ENCODE measurements around the gene UNC119. TPM values are rescaled to one million over a fixed set of nuclear protein-coding genes. Genes with fewer than 3 reads are reported as not detected.
"Not testable (repeated sequence)": the region's sequence is repeated elsewhere in the genome, so short reads cannot be mapped to it uniquely, and the experiment has no call there.

Gene UNC119
- total RNA-seq = 74.8 and 222 TPM in 2 replicates
- 48.5 TPM for polyA plus RNA-seq (2012)

GRCh38 chr17:28552176-28552999 is at the start of gene UNC119:
Gene UNC119, minus strand, starts transcription at chr17:28552624. Its CDS starts 67 bp downstream, at chr17:28552557.
- DNase-seq (ENCODE audit: low read depth) = peak; percentile 81

GRCh38 chr17:28599311-28600184 is 47.1 kb upstream of the UNC119 start:
- peak; percentile 68 for DNase-seq (ENCODE audit: low read depth)

DNA sequence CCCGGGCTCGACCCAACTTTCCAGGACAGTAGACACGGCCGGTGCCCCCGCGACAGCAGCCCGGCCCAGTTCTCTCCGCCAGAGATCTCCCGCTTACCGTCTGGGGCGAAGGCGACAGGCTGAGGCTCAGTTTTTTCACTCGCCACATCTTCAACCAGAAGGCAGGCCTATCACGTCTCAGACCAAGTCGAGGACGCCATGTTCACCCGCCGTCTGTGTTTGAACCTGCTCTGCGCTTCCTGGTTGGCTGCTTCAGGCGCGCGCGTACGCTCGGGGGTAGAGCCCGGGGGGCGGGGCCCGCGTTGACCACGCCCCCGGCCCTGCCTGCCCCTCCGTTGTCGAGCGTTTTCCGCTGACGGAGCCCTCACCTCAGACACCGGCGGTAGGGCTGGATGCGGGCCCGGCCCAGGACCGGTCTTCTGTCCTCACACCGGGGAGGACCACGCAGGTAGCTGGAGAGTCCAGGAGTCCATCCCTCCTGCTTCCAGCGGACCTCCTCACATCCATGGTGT is 46.4 kb upstream of the UNC119 start, which contains the start of gene SPAG5:
Gene SPAG5, minus strand, starts transcription at position 227 of the 512 bp plus-strand sequence. Its CDS starts 79 bp downstream, at position 148.
- peak; percentile 90 for DNase-seq (ENCODE audit: low read depth)

DNA sequence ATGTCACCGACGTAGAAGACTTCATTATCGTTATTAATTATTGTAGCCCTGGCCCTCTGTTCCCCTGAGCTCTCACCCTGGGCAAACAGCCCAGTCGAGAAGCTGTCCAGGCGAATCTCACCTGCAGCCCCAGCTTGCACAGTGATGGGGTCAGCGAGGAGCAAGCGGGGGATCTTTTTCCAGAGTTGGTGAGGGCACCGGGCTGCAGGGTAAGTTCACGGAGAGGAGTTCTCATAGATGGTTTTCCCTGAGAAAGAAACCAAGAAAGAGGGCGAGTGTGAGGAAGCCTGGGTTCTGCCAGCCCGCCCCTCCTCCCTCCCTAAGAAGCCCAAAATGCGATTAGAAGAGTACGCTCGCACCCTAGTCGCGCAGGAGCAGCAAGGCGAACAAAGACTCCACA is 46.0 kb upstream of the UNC119 start:
- DNase-seq (ENCODE audit: low read depth) = no peak

GRCh38 chr17:28597606-28598383 is 45.4 kb upstream of the UNC119 start:
- no peak for DNase-seq (ENCODE audit: low read depth)

- no peak for DNase-seq (ENCODE audit: low read depth)
Observed at GRCh38 chr17:28592260-28592659, 39.8 kb upstream of the UNC119 start.

DNA sequence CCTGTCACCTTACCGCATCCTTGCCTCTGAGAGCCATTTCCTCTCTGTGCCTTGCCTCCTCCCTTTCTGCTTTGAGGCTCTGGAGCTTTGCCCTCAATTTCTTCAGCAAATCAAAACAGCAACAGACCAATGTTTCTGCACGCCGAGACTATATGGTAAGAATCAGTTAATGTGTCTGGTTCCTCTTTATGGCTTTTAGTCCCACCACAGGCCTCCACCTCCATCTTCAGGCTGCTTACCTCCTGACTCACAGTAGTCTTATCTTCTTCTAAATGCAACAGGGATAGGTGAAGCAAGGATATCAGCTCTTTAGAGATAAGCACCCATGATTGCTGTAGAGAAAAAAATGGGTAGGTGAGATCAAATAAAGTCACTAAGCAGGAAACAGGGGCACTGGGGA is 33.4 kb upstream of the UNC119 start:
- no peak for DNase-seq (ENCODE audit: low read depth)

- peak; percentile 35 for DNase-seq (ENCODE audit: low read depth)
Observed at GRCh38 chr17:28584434-28584833, 32.0 kb upstream of the UNC119 start.

GRCh38 chr17:28582513-28582912 is 30.1 kb upstream of the UNC119 start:
- DNase-seq (ENCODE audit: low read depth) = no peak

DNA sequence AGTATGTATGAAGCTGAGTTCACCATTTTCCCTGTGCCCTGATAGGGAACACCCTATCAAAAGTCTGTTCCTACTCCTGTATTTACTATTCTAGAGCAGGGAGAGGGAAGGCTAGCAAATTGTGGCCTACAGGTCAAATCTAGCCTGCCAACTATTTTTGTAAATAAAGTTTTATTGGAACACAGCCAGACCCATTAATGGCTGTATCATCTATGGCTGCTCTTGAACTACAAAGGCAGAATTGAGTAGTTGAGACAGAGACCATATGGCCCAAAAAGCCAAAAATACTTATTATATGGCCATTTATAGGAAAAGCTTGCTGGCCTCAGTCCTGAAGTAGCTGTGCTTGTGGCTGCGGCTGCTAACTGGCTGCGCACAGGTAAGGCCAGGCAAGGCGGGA is 28.5 kb upstream of the UNC119 start:
- no peak for DNase-seq (ENCODE audit: low read depth)

- DNase-seq (ENCODE audit: low read depth) = no peak
Observed at GRCh38 chr17:28579526-28579925, 27.1 kb upstream of the UNC119 start.

DNA sequence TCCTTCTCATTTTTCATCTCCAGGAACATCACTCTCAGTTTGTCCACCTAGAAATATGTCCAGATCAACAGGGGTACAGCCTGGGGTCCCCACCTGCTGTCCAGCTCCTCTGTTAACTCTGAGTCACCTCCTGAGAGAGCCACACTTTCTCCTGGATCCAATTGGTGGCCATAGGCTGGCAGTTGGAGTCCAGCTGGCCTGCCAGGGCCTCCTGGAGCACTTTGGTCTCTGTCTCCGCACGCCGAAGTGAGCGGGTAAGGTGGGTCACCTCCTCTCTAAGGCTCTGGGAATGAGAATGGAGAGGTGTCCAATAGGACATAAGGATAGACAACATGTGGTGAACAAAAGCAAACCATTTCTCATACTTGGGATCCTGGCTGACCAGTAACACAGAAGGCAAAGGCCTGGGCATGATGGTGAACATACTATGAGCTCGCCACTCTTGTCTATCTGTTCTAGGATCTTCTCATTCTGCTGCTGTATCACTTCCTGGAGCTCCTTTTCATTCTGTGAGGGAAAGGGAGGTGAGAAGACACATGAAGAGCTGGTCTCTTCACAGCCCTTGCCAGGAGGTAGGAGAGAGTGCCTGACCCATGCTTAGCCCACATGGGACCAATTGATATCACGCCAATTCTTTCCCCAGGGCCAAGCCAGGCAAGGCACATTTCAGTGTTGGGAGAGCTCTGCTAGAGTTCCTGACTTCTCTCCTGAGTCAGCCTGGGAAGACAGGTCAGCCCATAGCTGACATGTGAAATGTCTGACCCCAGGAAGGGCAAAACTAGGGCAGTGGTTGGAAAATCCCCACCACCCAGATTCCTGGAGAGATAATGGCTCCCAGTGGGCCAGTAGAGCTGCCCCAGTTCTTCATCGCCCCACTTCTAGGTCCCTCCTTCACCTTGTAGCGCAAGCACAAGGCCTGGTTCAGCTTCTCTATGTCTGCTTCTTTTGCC is 26.1 kb upstream of the UNC119 start:
- DNase-seq (ENCODE audit: low read depth) = no peak

DNA sequence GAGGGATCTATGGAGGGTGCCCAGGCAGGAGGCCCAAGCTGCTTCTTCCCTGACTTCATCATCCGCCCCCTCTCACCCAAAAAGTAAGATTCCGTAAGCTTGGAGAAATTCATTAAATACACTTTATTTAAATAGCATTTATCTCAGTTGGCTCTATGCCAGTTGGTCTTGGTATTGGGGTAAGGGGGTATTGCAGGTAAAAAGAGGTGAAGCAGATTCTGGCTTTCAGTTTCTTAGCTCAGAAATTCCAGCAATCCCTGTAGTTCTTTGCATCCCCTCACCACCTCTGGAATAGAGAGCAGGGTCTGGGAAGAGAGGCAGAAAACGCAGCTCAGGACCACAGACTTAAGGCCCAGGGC is 25.0 kb upstream of the UNC119 start:
- no peak for DNase-seq (ENCODE audit: low read depth)

- peak; percentile 84 for DNase-seq (ENCODE audit: low read depth)
Observed at GRCh38 chr17:28576758-28577465, 24.5 kb upstream of the UNC119 start, which contains the start of gene ALDOC. Gene ALDOC, minus strand, starts transcription at chr17:28576895. Its CDS starts 1,363 bp downstream, at chr17:28575532.

DNA sequence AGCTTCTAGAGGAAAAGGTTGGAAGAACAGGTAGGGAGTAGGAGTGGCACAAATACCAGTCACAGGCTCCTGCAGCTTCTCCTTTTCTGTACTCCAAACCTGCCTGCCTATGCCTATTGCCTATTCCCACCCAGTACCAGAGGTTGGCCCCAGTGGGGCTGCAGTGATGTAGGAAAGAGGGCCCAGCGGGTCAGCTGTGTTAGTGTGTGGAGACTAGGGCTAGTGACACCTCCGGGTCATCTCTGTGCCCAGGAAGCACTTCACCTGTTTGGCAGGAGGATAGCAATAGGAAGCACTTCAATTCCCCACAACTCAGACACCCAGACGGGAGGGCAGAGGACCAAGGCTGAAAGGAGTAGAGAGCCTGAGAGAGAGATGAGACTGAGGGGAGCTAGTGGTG is 23.6 kb upstream of the UNC119 start:
- not testable (repeated sequence) for DNase-seq (ENCODE audit: low read depth)

DNA sequence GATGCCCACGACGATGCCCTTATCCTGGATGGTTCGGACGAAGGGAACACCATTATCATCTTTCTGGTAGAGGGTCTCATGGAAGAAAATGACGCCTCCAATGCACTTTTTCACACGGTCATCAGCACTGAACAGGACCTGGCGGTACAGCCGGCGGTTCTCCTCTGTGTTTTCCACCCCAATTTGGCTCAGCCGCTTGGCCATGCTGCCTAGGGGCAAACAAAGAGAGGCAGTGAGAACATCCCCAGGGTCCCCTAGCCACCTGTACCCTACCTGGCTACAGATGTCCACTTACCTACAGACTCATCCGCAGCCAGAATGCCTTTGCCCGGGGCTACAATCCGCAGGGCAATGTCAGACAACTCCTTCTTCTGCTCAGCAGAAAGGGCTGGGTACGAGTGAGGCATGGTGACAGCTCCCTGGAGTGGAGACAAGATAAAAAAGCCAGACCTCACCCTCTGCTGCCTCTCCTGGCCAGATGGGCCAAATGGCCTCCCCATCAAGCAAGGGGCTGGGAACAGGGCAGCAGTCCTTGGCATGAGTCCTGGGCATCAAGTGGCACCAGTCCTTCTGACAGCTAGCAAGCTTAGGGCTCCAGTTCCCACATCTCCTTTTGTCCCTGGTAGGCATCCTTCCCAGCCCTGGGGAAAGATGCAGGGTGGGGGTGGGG is 22.8 kb upstream of the UNC119 start:
- DNase-seq (ENCODE audit: low read depth) = peak; percentile 30

DNA sequence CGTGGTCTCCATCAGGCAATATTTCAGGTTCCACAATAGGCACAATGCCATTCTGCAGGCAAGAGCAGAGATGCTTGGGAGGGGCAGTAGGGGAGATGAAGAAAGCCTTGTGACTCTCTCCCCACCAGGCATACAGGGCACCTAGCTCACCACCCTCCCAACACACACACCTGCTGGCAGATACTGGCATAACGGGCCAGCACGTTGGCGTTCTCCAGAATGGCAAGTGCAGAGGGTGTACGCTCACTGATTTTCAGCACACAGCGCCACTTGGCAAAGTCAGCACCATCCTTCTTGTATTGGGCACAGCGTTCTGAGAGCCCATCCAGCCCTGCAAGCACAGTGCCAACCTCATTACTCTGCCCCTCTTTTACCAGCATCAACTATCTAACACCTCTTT is 22.1 kb upstream of the UNC119 start:
- DNase-seq (ENCODE audit: low read depth) = no peak

GRCh38 chr17:28573966-28574480 is 21.6 kb upstream of the UNC119 start:
- DNase-seq (ENCODE audit: low read depth) = no peak

All from myocyte (in vitro differentiated cells).